ENCODE results near the gene CDK10. TPM values are rescaled to one million over a fixed set of nuclear protein-coding genes. Genes with fewer than 3 reads are reported as not detected.

Gene CDK10
- total RNA-seq, 4 donors from 2014 or later: 15.0 to 38.4 (median 29.0) TPM

DNA sequence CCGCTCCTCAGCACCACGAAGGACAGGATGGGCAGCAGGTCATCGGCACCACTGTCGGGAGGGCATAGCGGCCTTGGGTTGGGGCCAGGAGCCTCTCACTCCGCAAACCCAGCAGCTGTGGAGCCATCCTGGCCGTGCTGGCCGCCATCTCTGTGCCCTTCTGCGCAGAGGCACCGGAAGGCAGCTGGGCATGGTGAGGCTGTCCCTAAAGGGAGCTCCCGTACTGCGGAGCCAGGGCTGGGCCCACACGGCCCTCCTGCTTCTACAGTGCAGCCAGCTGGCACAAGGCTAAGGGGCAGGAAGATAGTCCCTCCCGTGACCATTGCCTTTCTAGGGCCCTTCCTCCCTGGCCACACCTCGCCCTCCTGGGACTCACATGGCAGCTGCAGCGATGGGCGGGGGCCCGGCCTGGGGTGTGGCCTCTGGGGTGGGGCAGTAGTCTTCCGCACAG is 22.0 kb downstream of the CDK10 start:
- TF ChIP-seq, protein P1, sequence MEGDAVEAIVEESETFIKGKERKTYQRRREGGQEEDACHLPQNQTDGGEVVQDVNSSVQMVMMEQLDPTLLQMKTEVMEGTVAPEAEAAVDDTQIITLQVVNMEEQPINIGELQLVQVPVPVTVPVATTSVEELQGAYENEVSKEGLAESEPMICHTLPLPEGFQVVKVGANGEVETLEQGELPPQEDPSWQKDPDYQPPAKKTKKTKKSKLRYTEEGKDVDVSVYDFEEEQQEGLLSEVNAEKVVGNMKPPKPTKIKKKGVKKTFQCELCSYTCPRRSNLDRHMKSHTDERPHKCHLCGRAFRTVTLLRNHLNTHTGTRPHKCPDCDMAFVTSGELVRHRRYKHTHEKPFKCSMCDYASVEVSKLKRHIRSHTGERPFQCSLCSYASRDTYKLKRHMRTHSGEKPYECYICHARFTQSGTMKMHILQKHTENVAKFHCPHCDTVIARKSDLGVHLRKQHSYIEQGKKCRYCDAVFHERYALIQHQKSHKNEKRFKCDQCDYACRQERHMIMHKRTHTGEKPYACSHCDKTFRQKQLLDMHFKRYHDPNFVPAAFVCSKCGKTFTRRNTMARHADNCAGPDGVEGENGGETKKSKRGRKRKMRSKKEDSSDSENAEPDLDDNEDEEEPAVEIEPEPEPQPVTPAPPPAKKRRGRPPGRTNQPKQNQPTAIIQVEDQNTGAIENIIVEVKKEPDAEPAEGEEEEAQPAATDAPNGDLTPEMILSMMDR (IDR thresholded peaks at IDR 0.05; ENCODE audit: low read depth): no peak

DNA sequence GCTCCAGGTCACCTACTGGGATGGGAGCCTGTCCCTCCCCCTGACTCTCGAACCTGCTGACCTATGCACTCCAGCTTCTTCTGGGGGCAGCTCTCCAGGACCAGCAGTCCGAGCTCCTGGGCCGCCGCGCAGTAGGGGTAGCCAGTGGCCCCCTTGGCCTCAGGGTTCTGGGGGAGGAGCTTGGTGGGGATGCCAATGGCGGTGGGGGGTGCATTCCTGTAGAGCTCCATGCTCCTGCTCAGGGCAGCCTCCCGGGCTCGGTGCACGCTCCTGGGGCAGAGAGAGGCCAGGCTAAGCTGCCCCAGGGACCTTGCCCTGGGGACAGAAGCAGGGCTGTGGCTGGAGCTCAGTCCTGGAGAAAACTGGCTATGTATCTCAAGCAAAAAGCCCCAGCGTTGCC is 22.7 kb downstream of the CDK10 start:
- TF ChIP-seq, protein P1 (IDR thresholded peaks at IDR 0.05; ENCODE audit: low read depth): no peak

DNA sequence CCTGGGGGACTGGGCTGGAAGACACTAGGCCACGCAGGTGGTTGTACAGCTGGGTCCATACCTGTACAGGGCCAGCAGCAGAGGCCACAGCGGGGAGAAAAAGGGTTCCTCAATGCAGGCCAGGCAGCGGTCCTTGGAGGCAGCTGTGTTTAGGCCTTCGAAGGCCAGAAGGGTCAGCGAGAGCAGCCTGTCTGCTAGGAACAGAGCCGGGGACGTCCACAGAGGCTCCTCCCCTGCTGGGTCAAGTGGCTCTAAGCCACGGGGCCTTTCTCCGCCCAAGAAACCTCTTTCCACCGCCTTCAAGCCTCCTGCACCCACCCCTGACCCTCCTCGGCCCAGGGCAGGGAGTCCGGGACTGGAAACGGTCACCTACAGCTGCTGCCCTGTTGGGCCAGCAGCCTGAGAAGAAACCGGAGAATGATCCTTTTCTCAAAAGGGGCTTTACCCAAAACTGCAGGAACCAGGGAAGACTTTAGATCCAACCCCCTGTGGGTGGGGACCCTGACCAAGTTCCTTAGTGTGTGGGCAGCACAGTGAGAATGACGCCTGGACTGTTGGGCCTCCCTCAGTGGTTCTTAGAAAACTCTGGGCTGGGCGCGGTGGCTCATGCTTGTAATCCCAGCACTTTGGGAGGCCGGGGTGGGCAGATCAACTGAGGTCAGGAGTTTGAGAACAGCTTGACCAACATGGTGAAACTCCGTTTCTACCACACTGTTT is 23.4 kb downstream of the CDK10 start:
- TF ChIP-seq, protein P1 (IDR thresholded peaks at IDR 0.05; ENCODE audit: low read depth): no peak

DNA sequence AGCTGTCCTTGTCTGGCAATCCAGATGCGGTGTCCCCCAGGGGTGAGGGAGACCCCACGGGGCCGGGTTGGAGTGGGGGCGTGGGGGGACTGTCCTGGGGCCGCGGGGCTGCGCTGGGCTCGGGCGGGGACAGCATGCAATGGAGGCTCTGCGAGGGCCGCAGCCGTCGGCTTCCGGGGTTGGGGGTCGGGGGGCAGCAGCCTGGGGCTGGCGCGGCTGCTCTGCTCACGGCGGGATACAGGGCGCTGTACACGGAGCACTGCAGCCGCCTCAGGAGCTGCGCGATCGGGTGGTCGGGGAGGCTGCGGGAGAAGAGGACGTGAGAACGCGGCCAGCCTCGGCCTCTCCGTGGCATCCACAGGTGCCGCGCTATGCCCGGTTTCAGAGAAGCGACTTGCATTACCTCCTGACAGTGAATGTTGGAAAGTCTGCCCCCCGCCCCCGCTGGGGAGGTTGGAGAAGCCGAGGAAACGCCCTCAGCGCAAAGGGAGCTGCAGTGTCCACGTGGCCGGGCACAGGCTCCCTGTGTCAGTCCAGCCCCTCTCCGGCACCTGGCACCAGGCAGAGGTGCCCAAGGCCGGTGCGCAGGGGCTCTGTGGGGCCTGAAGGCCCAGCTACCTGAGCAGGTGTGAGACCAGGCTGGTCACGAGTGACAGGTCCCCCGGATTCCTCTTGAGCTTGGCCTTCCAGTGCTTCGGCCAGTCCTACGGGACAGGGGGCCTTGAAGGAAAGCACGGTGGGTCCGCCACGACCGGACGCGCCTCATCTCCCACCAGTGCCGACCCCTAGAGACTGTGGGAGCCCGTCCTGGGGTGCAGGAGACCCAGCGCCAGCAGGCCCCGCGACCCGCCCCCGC is 24.4 kb downstream of the CDK10 start:
- TF ChIP-seq, protein P1 (IDR thresholded peaks at IDR 0.05; ENCODE audit: low read depth): no peak

DNA sequence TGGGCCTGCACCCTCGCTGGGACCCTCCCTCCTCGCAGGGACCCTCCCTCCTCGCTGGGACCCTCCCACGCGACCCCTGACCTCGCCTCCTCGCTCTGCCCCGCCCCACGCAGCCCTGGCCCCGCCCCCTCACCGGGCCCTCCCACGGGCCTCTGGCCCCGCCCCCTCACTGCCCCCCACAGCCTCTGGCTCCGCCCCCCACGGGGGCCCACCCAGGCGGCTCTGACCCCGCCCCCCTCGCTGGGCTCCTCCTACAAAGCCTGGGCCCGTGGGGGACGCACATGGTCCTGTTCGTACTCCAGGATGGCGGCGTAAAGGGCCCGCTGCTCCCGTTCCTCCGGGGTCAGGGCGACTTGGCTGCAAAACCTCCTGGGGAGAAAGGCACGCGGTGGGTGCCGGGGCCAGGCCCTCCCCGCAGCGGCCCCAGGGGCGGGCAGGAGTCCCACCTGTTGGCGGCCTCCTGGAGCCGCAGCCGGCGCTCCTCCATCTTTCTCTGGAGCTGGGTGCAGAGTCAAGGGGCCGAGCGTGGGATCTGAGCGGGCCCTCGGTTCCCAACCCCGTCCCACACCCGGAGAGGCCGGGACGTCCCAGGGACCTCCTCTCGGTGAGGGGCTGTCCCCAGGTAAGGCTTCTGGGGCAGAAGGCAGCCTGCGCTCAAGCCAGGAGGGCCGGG is 25.2 kb downstream of the CDK10 start:
- TF ChIP-seq, protein P1 (IDR thresholded peaks at IDR 0.05; ENCODE audit: low read depth): no peak

DNA sequence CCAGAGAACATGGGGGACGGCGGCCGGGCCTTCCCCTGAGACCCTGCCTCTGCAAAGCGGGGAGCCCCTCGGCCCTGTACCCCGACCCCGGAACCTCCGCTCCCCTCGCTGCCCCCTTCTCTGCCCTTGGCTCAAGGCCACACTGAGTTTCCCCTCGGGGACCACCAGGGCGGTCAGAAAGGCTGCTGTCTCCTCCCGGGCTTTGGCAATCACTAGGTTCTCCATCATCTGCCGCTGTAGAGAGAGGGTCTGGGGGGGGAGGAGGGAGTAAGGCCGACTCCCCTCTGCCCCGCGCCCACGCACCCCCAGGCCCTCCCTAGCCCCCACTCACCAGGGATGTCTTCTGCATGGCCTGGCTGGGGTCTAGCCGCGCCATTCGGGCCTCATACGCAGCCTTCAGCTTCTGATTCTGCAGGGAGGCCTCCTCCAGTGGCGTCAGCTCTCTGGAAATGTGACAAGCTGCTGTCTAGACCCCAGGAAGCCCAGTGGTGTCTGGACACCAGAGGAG is 25.8 kb downstream of the CDK10 start:
- TF ChIP-seq, protein P1 (IDR thresholded peaks at IDR 0.05; ENCODE audit: low read depth): no peak
